K562 (cell line): ENCODE data around the gene HOXB8. TPM values are rescaled to one million over a fixed set of nuclear protein-coding genes. Genes with fewer than 3 reads are reported as not detected.

Experiments
- GABPB2 ChIP-seq: fragments of 250-450 bp; sonication (Bioruptor Pico); conservative IDR thresholded peaks from 2 replicates; pipeline ENCODE4 v1.5.1; 2021; ENCODE audit warnings: mild to moderate bottlenecking
- GTF2A2 ChIP-seq: IDR thresholded peaks from 2 replicates; pipeline ENCODE4 v1.6.1; 2016; ENCODE audit warnings: mild to moderate bottlenecking, missing genetic modification characterization, missing compliant biosample characterization
- RB1 ChIP-seq: fragments of 450-650 bp; IDR thresholded peaks from 2 replicates; pipeline ENCODE4 v1.6.1; 2017; ENCODE audit warnings: low read depth, mild to moderate bottlenecking
- ZNF639 ChIP-seq, 2 experiments: fragments of 200-800 bp in 1 of 2; sonication (Bioruptor generic) in 1 of 2; sonication (generic) in 1 of 2; formaldehyde crosslinking in 1 of 2; IDR thresholded peaks in 1 of 2; conservative IDR thresholded peaks in 1 of 2; 2 replicates each; pipeline versions ENCODE4 v1.5.0 to v1.6.1; 2016 to 2020; ENCODE audit warnings: missing compliant biosample characterization in 1 of 2, missing genetic modification characterization in 1 of 2, missing genetic modification reagents in 1 of 2
- polyA plus RNA-seq, 8 experiments: library from polyadenylated mRNA; depleted of rRNA in 4 of 8; stranded (reverse) in 5 of 8; unstranded in 3 of 8; fragments of >200 nt; fragmentation: Nextera tagmentation in 2 of 8; fragmentation: Illumina TruSeq in 1 of 8; extraction: Ambion mirVana in 2 of 8; extraction: Trizol in 1 of 8; gene quantifications; 2 replicates each; pipeline versions ENCODE4 v1.2.1 to v1.2.3, GENCODE V29; 2011 to 2014; ENCODE audit warnings: inconsistent platforms in 1 of 8, missing spikeins in 1 of 8
- total RNA-seq, 7 experiments: library from RNA; depleted of rRNA in 6 of 7; stranded (reverse); fragments of >200 nt in 6 of 7; fragmentation: Illumina TruSeq in 2 of 7; extraction: Trizol in 2 of 7; gene quantifications; 2 replicates each; pipeline versions ENCODE4 v1.2.1 to v1.2.3, GENCODE V29; 2011 to 2021; ENCODE audit warnings: low replicate concordance in 1 of 7
- TF ChIP-seq, protein P1 (sequence below), 2 experiments: fragments of 450-650 bp in 1 of 2; sonication (generic) in 1 of 2; formaldehyde crosslinking in 1 of 2; IDR thresholded peaks; 2 replicates each; pipeline versions ENCODE4 v1.7.1 to v1.9.0; 2016 to 2022; ENCODE audit warnings: inconsistent platforms in 1 of 2, mild to moderate bottlenecking in 1 of 2, missing genetic modification reagents in 1 of 2
- TF ChIP-seq, protein P2 (sequence below): sonication (generic); IDR thresholded peaks from 2 replicates; pipeline ENCODE4 v1.6.1; 2016
- TF ChIP-seq, protein P3 (sequence below), 2 experiments: fragments of 450-650 bp; IDR thresholded peaks; 2 replicates each; pipeline ENCODE4 v1.6.1; 2016

Gene HOXB8
- total and polyA plus RNA-seq, 9 of the 15 experiments (the other 6 are each of a cell fraction or from before 2014, with no cell fraction given) = 0.52 to 23.8 (median 3.6) TPM

DNA sequence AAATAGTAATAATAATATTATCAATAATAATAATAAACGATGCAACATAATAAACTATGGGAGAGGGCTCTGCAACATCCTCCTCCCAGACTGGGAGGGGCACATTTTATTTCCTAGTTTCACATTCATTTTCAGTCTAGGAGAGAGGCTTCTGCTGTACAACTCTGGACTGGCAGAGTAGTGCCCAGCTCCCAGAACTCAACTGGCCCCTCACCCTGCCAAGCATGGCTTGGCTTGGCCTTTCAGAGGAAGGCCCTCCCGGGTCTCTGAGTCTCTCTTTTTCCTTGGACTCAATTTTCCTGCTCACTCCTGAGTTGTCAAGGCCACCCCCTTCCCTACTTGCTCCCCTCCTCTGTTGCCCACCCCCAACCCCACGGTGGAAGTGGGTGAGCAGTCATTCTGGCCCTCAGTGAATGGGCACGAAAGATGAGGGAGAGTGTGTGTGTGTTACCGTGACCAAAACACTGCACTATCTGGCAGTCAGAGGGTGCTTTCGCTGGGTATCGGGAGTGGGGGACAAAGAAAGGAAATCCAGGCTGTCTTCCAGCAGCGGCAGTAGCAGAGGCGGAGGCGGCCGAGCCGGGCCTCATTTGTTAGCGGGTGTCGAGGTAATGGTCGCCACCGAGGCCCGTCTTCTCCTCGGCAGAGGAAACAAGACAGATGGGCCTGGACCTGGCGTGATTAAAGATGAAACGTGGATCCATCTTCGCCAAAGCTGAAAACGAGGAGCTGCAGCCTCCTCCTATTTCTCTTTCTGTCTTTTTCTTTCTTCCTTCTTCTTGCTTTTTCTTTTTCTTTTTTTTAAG lies 39.2 kb downstream of the HOXB8 start (continued):
- TF ChIP-seq ZNF639 (CRISPR knock-in tag; conservative IDR thresholded peaks at IDR 0.05 in 1 of 2, IDR thresholded peaks at IDR 0.05 in 1 of 2) (peak in 1 of 2 experiments; percentile 15; a peak in 1 of 4 replicates), GTF2A2 (tag) (no peak), GABPB2 (CRISPR knock-in tag) (no peak), RB1 (no peak)
- TF ChIP-seq, protein P1, sequence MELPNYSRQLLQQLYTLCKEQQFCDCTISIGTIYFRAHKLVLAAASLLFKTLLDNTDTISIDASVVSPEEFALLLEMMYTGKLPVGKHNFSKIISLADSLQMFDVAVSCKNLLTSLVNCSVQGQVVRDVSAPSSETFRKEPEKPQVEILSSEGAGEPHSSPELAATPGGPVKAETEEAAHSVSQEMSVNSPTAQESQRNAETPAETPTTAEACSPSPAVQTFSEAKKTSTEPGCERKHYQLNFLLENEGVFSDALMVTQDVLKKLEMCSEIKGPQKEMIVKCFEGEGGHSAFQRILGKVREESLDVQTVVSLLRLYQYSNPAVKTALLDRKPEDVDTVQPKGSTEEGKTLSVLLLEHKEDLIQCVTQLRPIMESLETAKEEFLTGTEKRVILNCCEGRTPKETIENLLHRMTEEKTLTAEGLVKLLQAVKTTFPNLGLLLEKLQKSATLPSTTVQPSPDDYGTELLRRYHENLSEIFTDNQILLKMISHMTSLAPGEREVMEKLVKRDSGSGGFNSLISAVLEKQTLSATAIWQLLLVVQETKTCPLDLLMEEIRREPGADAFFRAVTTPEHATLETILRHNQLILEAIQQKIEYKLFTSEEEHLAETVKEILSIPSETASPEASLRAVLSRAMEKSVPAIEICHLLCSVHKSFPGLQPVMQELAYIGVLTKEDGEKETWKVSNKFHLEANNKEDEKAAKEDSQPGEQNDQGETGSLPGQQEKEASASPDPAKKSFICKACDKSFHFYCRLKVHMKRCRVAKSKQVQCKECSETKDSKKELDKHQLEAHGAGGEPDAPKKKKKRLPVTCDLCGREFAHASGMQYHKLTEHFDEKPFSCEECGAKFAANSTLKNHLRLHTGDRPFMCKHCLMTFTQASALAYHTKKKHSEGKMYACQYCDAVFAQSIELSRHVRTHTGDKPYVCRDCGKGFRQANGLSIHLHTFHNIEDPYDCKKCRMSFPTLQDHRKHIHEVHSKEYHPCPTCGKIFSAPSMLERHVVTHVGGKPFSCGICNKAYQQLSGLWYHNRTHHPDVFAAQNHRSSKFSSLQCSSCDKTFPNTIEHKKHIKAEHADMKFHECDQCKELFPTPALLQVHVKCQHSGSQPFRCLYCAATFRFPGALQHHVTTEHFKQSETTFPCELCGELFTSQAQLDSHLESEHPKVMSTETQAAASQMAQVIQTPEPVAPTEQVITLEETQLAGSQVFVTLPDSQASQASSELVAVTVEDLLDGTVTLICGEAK (IDR thresholded peaks at IDR 0.05) = 0 out of 2 replicates have a peak, but pooled peaks have one; percentile 17
- TF ChIP-seq, protein P1 (CRISPR knock-in tag; IDR thresholded peaks at IDR 0.05) = no peak
- TF ChIP-seq, protein P2, sequence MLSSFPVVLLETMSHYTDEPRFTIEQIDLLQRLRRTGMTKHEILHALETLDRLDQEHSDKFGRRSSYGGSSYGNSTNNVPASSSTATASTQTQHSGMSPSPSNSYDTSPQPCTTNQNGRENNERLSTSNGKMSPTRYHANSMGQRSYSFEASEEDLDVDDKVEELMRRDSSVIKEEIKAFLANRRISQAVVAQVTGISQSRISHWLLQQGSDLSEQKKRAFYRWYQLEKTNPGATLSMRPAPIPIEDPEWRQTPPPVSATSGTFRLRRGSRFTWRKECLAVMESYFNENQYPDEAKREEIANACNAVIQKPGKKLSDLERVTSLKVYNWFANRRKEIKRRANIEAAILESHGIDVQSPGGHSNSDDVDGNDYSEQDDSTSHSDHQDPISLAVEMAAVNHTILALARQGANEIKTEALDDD = no peak
- TF ChIP-seq, protein P3, sequence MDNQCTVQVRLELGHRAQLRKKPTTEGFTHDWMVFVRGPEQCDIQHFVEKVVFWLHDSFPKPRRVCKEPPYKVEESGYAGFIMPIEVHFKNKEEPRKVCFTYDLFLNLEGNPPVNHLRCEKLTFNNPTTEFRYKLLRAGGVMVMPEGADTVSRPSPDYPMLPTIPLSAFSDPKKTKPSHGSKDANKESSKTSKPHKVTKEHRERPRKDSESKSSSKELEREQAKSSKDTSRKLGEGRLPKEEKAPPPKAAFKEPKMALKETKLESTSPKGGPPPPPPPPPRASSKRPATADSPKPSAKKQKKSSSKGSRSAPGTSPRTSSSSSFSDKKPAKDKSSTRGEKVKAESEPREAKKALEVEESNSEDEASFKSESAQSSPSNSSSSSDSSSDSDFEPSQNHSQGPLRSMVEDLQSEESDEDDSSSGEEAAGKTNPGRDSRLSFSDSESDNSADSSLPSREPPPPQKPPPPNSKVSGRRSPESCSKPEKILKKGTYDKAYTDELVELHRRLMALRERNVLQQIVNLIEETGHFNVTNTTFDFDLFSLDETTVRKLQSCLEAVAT (IDR thresholded peaks at IDR 0.05) = peak; percentile 39 to 79; a peak in 1 of 4 replicates
- TF ChIP-seq, all 486 proteins: peak for 20
